Stomach (tissue), 9 donors: ENCODE results near the gene FREM1. TPM values are rescaled to one million over a fixed set of nuclear protein-coding genes. Genes with fewer than 3 reads are reported as not detected.

Source experiments
- DNase-seq, 2 donors: peaks; one replicate each; pipeline versions ENCODE4 v3.0.0 to v3.0.0-alpha.2; 2013 to 2019
- H3K27ac ChIP-seq, 5 donors: fragments of 200-600 bp in 4 of 5; sonication (generic) in 4 of 5; one replicate each; pipeline ENCODE4 v1.5.1; 2013 to 2019; ENCODE audit warnings: mild to moderate bottlenecking in 1 of 5, moderate library complexity in 1 of 5
- H3K27me3 ChIP-seq, 3 donors: fragments of 200-600 bp; sonication (generic); one replicate each; pipeline ENCODE4 v1.5.1; 2017 to 2019; ENCODE audit warnings: mixed run types in 1 of 3
- H3K36me3 ChIP-seq, 4 donors: fragments of 200-600 bp; sonication (generic); 1 replicate in 3 of 4; 2 replicates in 1 of 4; pipeline ENCODE4 v1.5.1; 2016 to 2019
- H3K4me1 ChIP-seq, 4 donors: fragments of 200-600 bp; sonication (generic); one replicate each; pipeline ENCODE4 v1.5.1; 2016 to 2019
- H3K4me3 ChIP-seq, 4 donors: fragments of 200-600 bp; sonication (generic) in 3 of 4; one replicate each; pipeline ENCODE4 v1.5.1; 2016 to 2019; ENCODE audit warnings: mild to moderate bottlenecking in 1 of 4
- H3K9me3 ChIP-seq, 4 donors: fragments of 200-600 bp; sonication (generic); one replicate each; pipeline ENCODE4 v1.5.1; 2016 to 2019
- EP300 ChIP-seq: sonication (generic); formaldehyde crosslinking; IDR thresholded peaks from one replicate; pipeline ENCODE4 v1.6.1; 2017; ENCODE audit warnings: antibody characterized with exemption
- POLR2A ChIP-seq, 4 donors: fragments of 450-650 bp; IDR thresholded peaks; one replicate each; pipeline ENCODE4 v1.6.1; 2016; ENCODE audit warnings: antibody characterized with exemption in 4 of 4, control low read depth in 2 of 4, mild to moderate bottlenecking in 1 of 4, moderate library complexity in 1 of 4
- POLR2AphosphoS5 ChIP-seq, 3 donors: sonication (generic); formaldehyde crosslinking; IDR thresholded peaks; one replicate each; pipeline ENCODE4 v1.6.1; 2016; ENCODE audit warnings: antibody characterized with exemption in 3 of 3
- WGBS, 5 donors: extraction: QIAGEN DNeasy Blood & Tissue Kit in 3 of 5; methylation state at CpG; one replicate each; pipeline versions ENCODE4 v1.1.5 to v1.1.7; 2013 to 2018; 5-methylcytosine and 5-hydroxymethylcytosine counted together
- intact Hi-C: fragments of 100-400 bp; cut with DNase I; formaldehyde crosslinking; loops from one replicate; pipeline ENCODE4 v1.15.1; 2023; ENCODE audit warnings: low total_unique reads
- polyA plus RNA-seq, 3 donors: library from polyadenylated mRNA; stranded (reverse); fragments of 200-250 nt; gene quantifications; one replicate each; pipeline ENCODE4 v1.2.3, GENCODE V29; 2013
- total RNA-seq, 5 donors: library from RNA; depleted of rRNA; stranded (reverse); fragments of >200 nt; gene quantifications; one replicate each; pipeline versions ENCODE4 v1.1.0 to v1.2.3, GENCODE V29; 2014 to 2016
- TF ChIP-seq, protein P1 (sequence below), 7 experiments: fragments of 450-650 bp in 4 of 7; fragments of 200-600 bp in 3 of 7; sonication (generic) in 3 of 7; IDR thresholded peaks; one replicate each; pipeline ENCODE4 v1.5.1; 2016 to 2019; ENCODE audit warnings: antibody characterized with exemption in 7 of 7, control low read depth in 2 of 7, mild to moderate bottlenecking in 1 of 7
- donor health status: healthy with polysubstance abuse.
- donor health status: Bipolar disorder and iron deficiency.
- donor health status: healthy.

Gene FREM1
- total and polyA plus RNA-seq, 8 donors: 0.12 to 14.7 (median 0.58) TPM; not detected in 1

DNA sequence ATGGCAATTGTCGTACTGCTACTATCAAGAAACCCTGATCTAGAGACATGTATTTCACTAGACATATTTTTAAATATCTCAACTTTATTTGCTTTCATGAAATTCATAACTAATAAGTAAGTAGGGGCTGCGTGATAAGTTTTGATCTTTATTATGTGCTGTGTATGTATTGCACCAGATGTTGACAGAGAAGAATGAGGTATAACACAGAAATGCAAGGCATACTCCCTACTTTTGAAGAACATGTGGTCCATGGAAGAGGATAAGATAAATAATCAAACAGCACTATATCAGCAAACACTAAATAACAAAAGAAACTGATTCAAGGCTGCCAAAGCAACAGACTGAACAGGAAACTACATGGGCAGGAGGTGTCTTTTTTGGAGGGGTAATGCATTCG is 60.9 kb downstream of the FREM1 start:
- peaks cover 0 to 7% (median 0%) of the 10 kb centered on the region in 4 donors for H3K36me3 ChIP-seq

DNA sequence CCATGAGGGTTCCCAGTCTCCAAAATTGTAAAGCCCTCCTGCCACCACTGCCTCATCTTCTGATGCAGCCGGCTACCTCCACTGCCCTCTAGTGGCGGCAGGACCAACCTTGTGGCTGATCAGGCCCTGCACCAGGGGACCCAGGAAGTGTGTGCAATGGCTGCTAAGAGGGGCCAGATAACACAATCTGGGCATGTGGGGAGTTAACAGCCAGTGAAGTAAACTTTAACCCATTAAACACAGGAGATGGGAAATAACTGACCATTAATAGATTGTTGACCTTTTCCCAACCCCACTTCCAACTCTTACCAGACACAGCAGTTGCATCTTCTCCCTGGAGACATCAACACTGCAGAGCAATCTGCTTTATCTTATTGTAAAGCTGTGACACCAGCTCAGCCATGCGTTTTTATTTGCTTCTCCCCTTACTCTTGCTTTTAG is 63.3 kb downstream of the FREM1 start:
- peak; percentile 32 to 70 for DNase-seq
- intact Hi-C loops: no loop called here
- H3K36me3 ChIP-seq: peaks cover 0 to 7% (median 0%) of the 10 kb centered on the region in 4 donors
- no peak overlapping the region for H3K4me3 ChIP-seq
- 13 to 29% (median 25%) methylated on average over 3 of the region's 3 CpGs for WGBS, 5 donors
- TF ChIP-seq POLR2AphosphoS5 (IDR thresholded peaks at IDR 0.05): no peak
- no peak for TF ChIP-seq POLR2A (IDR thresholded peaks at IDR 0.05)
- TF ChIP-seq, protein P1, sequence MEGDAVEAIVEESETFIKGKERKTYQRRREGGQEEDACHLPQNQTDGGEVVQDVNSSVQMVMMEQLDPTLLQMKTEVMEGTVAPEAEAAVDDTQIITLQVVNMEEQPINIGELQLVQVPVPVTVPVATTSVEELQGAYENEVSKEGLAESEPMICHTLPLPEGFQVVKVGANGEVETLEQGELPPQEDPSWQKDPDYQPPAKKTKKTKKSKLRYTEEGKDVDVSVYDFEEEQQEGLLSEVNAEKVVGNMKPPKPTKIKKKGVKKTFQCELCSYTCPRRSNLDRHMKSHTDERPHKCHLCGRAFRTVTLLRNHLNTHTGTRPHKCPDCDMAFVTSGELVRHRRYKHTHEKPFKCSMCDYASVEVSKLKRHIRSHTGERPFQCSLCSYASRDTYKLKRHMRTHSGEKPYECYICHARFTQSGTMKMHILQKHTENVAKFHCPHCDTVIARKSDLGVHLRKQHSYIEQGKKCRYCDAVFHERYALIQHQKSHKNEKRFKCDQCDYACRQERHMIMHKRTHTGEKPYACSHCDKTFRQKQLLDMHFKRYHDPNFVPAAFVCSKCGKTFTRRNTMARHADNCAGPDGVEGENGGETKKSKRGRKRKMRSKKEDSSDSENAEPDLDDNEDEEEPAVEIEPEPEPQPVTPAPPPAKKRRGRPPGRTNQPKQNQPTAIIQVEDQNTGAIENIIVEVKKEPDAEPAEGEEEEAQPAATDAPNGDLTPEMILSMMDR (IDR thresholded peaks at IDR 0.05): peak in 3 of 7 experiments; percentile 12 to 34 (median 34)
- TF ChIP-seq EP300: no peak
- no peaks in the 10 kb centered on the region for H3K9me3 ChIP-seq
- H3K27me3 ChIP-seq: no peaks in the 10 kb centered on the region
- H3K27ac ChIP-seq: no peak overlapping the region
- H3K4me1 ChIP-seq: no peaks in the 10 kb centered on the region

More for the DNA sequence above, 60.9 kb downstream of the FREM1 start:
- TF ChIP-seq, protein P1 (IDR thresholded peaks at IDR 0.05): no peak
- TF ChIP-seq POLR2AphosphoS5 (IDR thresholded peaks at IDR 0.05) (no peak), EP300 (no peak), POLR2A (IDR thresholded peaks at IDR 0.05) (no peak)
- no peak overlapping the region for H3K27ac ChIP-seq
- no peak for DNase-seq
- no peaks in the 10 kb centered on the region for H3K27me3 ChIP-seq
- H3K9me3 ChIP-seq: no peaks in the 10 kb centered on the region
- H3K4me1 ChIP-seq: no peaks in the 10 kb centered on the region
- 63 to 79% (median 74%) methylated on average over 3 of the region's 3 CpGs for WGBS, 5 donors
- no peak overlapping the region for H3K4me3 ChIP-seq
- intact Hi-C loops: no loop called here

DNA sequence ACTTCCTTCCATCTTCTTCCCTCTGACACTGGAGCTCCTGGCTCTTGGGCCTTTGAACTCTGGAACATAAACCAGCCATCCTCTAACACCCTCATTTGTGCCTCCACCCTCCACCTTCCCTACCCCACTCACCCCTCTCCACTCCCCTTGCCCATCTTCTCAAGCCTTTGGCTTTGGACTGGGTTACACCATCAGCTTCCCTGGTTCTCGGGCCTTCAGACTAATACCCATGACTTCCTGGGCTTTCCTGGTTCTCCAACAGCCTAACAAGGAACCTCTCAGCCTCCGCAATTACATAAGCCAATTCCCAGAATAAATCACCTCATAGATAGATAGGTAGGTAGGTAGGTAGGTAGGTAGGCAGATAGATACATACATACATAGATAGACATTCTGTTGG is 67.1 kb downstream of the FREM1 start:
- DNase-seq: no peak
- 83 to 97% (median 92%) methylated on average over 2 of the region's 2 CpGs for WGBS, 5 donors
- TF ChIP-seq EP300: no peak
- no peak for TF ChIP-seq POLR2A (IDR thresholded peaks at IDR 0.05)
- TF ChIP-seq, protein P1 (IDR thresholded peaks at IDR 0.05): no peak
- TF ChIP-seq POLR2AphosphoS5 (IDR thresholded peaks at IDR 0.05): no peak
- Histone ChIP-seq H3K4me1 (no peaks in the 10 kb centered on the region), H3K27me3 (no peaks in the 10 kb centered on the region), H3K4me3 (no peak overlapping the region), H3K9me3 (no peaks in the 10 kb centered on the region), H3K27ac (no peak overlapping the region), H3K36me3 (no peaks in the 10 kb centered on the region)
- intact Hi-C loops: no loop called here

DNA sequence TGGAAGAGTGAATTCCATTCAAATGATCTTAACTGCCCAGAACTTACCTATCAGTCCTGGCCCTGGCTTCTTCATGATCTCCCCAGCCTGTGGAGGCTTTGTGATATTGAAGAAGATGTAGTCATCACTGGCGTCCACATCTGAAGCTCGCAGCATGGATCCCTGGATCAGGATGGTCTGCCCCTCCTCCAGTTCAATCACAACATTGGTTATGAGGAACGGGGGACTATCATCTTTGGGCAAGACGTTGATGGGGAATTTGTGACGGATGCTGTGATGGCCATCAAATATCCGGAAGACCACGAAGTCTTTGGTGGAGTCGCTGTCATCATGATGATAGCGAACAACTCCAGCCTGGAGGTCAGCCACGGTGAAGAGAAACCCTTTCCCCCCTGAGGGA is 68.0 kb downstream of the FREM1 start:
- WGBS, 5 donors: 92 to 96% (median 95%) methylated on average over 10 of the region's 10 CpGs
- no peaks in the 10 kb centered on the region for H3K9me3 ChIP-seq
- no peaks in the 10 kb centered on the region for H3K36me3 ChIP-seq
- TF ChIP-seq POLR2A (IDR thresholded peaks at IDR 0.05): no peak
- no peak for TF ChIP-seq EP300
- TF ChIP-seq POLR2AphosphoS5 (IDR thresholded peaks at IDR 0.05): no peak
- TF ChIP-seq, protein P1 (IDR thresholded peaks at IDR 0.05): no peak
- no peak for DNase-seq
- intact Hi-C loops: no loop called here
- H3K4me1 ChIP-seq: no peaks in the 10 kb centered on the region
- H3K27ac ChIP-seq: no peak overlapping the region
- no peak overlapping the region for H3K4me3 ChIP-seq
- H3K27me3 ChIP-seq: no peaks in the 10 kb centered on the region
